Keratinocyte (primary cell): ENCODE measurements around the gene TGIF1.

Experiments used
- CTCF ChIP-seq, 3 experiments: IDR thresholded peaks in 1 of 3; conservative IDR thresholded peaks in 1 of 3; optimal IDR thresholded peaks in 1 of 3; 2 replicates in 2 of 3; 3 replicates in 1 of 3; pipeline versions ENCODE3 to v1.5.1; 2011; ENCODE audit warnings: low read length in 3 of 3, mild to moderate bottlenecking in 3 of 3, moderate library complexity in 2 of 3, control low read depth in 1 of 3, inconsistent platforms in 1 of 3; ENCODE audit not compliant: insufficient read depth in 2 of 3; ENCODE audit errors: extremely low read depth in 1 of 3
- EZH2 ChIP-seq: IDR thresholded peaks from one replicate; pipeline ENCODE4 v1.6.1; 2012; ENCODE audit warnings: inconsistent platforms, mild to moderate bottlenecking, low read length, moderate library complexity

- no peak for TF ChIP-seq CTCF (optimal IDR thresholded peaks at IDR 0.05 in 1 of 3, IDR thresholded peaks at IDR 0.05 in 1 of 3, conservative IDR thresholded peaks at IDR 0.05 in 1 of 3; ENCODE audit: extremely low read depth in 1 of 3, insufficient read depth in 2 of 3, low read length in 3 of 3)
- no peak for TF ChIP-seq EZH2
Measured at GRCh38 chr18:3425030-3425429, 24.9 kb upstream of the TGIF1 start.
